ENCODE data around the gene RPS8. TPM values are rescaled to one million over a fixed set of nuclear protein-coding genes. Genes with fewer than 3 reads are reported as not detected.

The RPS8 gene
- total and polyA plus RNA-seq, 4 experiments from 2014 or later, result 778 to 2,811 (median 2,025) TPM

DNA sequence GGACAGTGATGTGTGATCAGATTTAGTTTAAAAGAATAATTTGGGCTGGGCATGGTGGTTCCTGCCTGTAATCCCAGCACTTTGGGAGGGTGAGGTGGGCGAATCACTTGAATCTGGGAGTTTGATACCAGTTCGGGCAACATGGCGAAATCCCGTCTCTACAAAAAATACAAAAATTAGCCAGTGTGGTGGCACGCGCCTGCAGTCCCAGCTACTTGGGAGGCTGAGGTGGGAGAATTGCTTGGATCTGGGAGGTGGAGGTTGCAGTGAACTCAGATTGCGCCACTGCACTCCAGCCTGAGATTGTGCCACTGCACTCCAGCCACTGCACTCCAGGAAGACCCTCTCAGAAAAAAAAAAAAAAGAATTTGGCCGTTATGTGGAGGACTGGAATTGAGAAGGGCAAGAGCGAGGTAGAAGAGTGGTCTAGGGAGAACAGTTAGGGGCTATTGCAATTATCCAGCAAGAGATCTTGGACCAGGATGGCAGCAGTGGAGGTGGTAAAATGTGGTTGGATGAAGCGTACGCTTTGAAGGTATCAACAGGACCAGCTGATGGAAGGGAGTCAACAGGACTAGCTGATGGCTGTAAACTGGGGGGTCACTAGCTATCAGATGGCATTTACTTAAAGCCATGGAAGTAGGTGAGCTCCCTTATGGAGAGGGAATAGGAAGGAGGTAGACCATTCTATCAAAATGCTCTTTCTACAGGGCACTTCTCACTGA is 42.6 kb downstream of the RPS8 start:
- peak overlapping the region; percentile 77 to 100 (median 81) for H3K27ac Mint-ChIP-seq
- no peaks in the 10 kb centered on the region for H3K36me3 ChIP-seq (ENCODE audit: insufficient read depth, low read length)
- POLR2A ChIA-PET (ENCODE audit: partially characterized antibody), result interaction anchor here (1.0 to 22.2 kb wide), 9 partner anchors 9 to 168 kb away, joined by 3 to 1564 read pairs (median 12); partner anchors contain the start of genes BTBD19, DYNLT4, EIF2B3 and PLK3
- H3K9me3 Mint-ChIP-seq, result peaks cover 0 to 3% (median 0%) of the 10 kb centered on the region in 8 donors
- no peak overlapping the region for H3K27ac ChIP-seq (ENCODE audit: low read depth, low read length)
- no peaks in the 10 kb centered on the region for H3K27me3 ChIP-seq (ENCODE audit: insufficient read depth, low read length)
- no peak overlapping the region for H3K4me3 ChIP-seq (ENCODE audit: low read length in 2 of 2)
- CTCF ChIA-PET (ENCODE audit: partially characterized antibody), result interaction anchor here (1.9 to 7.3 kb wide), 4 partner anchors 13 to 86 kb away, joined by 6 to 174 read pairs (median 10); partner anchors contain the start of genes BTBD19, DYNLT4, PLK3 and RNU5D-1
- peak in 1 of 5 donors; percentile 27 for DNase-seq
- no peaks in the 10 kb centered on the region for H3K27me3 Mint-ChIP-seq
- intact Hi-C loops (cut with micrococcal nuclease), result no loop called here
- H3K36me3 Mint-ChIP-seq, result peaks cover 0 to 8% of the 10 kb centered on the region in 2 donors
- H3K4me1 Mint-ChIP-seq, result peaks cover 24 to 68% (median 44%) of the 10 kb centered on the region in 4 donors
- H3K4me3 Mint-ChIP-seq, result peak overlapping the region; percentile 29 to 95 (median 72)
- H3K9me3 ChIP-seq (ENCODE audit: control insufficient read depth in 1 of 2, low read length in 2 of 2), result no peaks in the 10 kb centered on the region
- H3K4me1 ChIP-seq (ENCODE audit: insufficient read depth, low read length), result peaks cover 49% of the 10 kb centered on the region

GRCh38 chr1:44819196-44819607 is 43.9 kb downstream of the RPS8 start:
- POLR2A ChIA-PET (ENCODE audit: partially characterized antibody), result interaction anchor here (0.6 to 22.2 kb wide), 22 partner anchors 10 to 521 kb away, joined by 3 to 1564 read pairs (median 6); partner anchors contain the start of genes BTBD19, DYNLT4, EIF2B3 and HECTD3
- H3K27me3 Mint-ChIP-seq, result no peaks in the 10 kb centered on the region
- H3K27ac Mint-ChIP-seq, result peak overlapping the region; percentile 100
- H3K36me3 Mint-ChIP-seq, result peaks cover 0 to 5% of the 10 kb centered on the region in 2 donors
- DNase-seq, result no peak
- Histone ChIP-seq H3K9me3 (ENCODE audit: control insufficient read depth in 1 of 2, low read length in 2 of 2) (no peaks in the 10 kb centered on the region), H3K4me1 (ENCODE audit: insufficient read depth, low read length) (peaks cover 39% of the 10 kb centered on the region), H3K4me3 (ENCODE audit: low read length in 2 of 2) (peak overlapping the region; percentile 69 to 86), H3K27ac (ENCODE audit: low read depth, low read length) (peak overlapping the region; percentile 88), H3K36me3 (ENCODE audit: insufficient read depth, low read length) (no peaks in the 10 kb centered on the region), H3K27me3 (ENCODE audit: insufficient read depth, low read length) (no peaks in the 10 kb centered on the region)
- peak overlapping the region; percentile 91 to 96 (median 95) for H3K4me3 Mint-ChIP-seq
- intact Hi-C loops (cut with micrococcal nuclease), result loop anchor here (1.0 kb wide), 2 partner anchors 10 to 17 kb away; no protein-coding TSS in a partner anchor
- peaks cover 22 to 60% (median 38%) of the 10 kb centered on the region in 4 donors for H3K4me1 Mint-ChIP-seq
- peaks cover 0 to 3% (median 0%) of the 10 kb centered on the region in 8 donors for H3K9me3 Mint-ChIP-seq
- CTCF ChIA-PET (ENCODE audit: partially characterized antibody), result interaction anchor here (0.8 to 7.3 kb wide), 9 partner anchors 14 to 96 kb away, joined by 3 to 174 read pairs (median 5); partner anchors contain the start of genes BEST4, BTBD19, DYNLT4 and PLK3

DNA sequence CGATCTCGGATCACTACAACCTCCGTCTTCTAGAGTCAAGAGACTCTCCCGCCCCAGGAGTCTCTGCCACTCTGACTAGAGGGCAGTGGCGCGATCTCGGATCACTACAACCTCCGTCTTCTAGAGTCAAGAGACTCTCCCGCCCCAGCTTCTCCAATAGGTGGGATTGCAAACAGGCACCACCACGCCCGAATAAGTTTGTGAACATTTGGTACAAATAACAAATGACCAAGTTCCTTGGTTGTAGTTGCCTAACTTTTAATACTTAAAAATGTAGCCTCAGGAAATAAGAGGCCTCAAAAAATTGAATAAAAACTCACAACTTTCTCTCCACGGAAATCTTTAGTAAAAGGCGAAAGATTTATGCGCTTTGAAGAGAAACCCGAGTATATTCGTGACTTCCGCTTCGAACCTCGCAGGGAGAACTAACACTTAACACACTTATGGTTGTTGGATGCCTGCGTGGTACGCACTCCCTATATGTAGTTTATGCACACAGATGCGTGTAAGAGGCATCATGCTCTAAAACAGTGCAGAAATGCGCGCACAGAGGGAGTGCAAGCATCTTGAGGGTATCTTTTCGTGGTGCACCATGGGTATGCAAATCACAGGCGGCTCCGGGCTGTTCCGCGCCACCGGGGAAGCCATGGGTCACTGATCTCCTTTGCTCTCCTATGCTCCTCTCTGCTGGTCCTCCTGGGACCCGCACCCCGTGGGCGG is 44.4 kb downstream of the RPS8 start:
- Mint-ChIP-seq H3K27ac (peak overlapping the region; percentile 100), H3K36me3 (peaks cover 0 to 5% of the 10 kb centered on the region in 2 donors), H3K4me3 (peak overlapping the region; percentile 91 to 96 (median 95)), H3K9me3 (peaks cover 0 to 1% (median 0%) of the 10 kb centered on the region in 8 donors), H3K4me1 (peaks cover 22 to 57% (median 35%) of the 10 kb centered on the region in 4 donors), H3K27me3 (no peaks in the 10 kb centered on the region)
- DNase-seq, result peak; percentile 83 to 90 (median 88)
- peaks cover 33% of the 10 kb centered on the region for H3K4me1 ChIP-seq (ENCODE audit: insufficient read depth, low read length)
- H3K27ac ChIP-seq (ENCODE audit: low read depth, low read length), result peak overlapping the region; percentile 88
- H3K4me3 ChIP-seq (ENCODE audit: low read length in 2 of 2), result peak overlapping the region; percentile 74 to 86
- POLR2A ChIA-PET (ENCODE audit: partially characterized antibody), result interaction anchor here (0.6 to 22.2 kb wide), 30 partner anchors 10 to 866 kb away, joined by 3 to 1564 read pairs (median 6); partner anchors contain the start of genes BEST4, BTBD19, DYNLT4 and EIF2B3
- CTCF ChIA-PET (ENCODE audit: partially characterized antibody), result interaction anchor here (0.8 to 7.3 kb wide), 12 partner anchors 13 to 483 kb away, joined by 3 to 174 read pairs (median 4); partner anchors contain the start of genes BEST4, BTBD19, DYNLT4 and PLK3
- H3K9me3 ChIP-seq (ENCODE audit: control insufficient read depth in 1 of 2, low read length in 2 of 2), result no peaks in the 10 kb centered on the region
- intact Hi-C loops (cut with micrococcal nuclease), result loop anchor here (1.0 to 2.0 kb wide), 4 partner anchors 10 to 88 kb away; partner anchors contain the start of gene RNU5D-1
- H3K36me3 ChIP-seq (ENCODE audit: insufficient read depth, low read length), result no peaks in the 10 kb centered on the region
- H3K27me3 ChIP-seq (ENCODE audit: insufficient read depth, low read length), result no peaks in the 10 kb centered on the region

DNA sequence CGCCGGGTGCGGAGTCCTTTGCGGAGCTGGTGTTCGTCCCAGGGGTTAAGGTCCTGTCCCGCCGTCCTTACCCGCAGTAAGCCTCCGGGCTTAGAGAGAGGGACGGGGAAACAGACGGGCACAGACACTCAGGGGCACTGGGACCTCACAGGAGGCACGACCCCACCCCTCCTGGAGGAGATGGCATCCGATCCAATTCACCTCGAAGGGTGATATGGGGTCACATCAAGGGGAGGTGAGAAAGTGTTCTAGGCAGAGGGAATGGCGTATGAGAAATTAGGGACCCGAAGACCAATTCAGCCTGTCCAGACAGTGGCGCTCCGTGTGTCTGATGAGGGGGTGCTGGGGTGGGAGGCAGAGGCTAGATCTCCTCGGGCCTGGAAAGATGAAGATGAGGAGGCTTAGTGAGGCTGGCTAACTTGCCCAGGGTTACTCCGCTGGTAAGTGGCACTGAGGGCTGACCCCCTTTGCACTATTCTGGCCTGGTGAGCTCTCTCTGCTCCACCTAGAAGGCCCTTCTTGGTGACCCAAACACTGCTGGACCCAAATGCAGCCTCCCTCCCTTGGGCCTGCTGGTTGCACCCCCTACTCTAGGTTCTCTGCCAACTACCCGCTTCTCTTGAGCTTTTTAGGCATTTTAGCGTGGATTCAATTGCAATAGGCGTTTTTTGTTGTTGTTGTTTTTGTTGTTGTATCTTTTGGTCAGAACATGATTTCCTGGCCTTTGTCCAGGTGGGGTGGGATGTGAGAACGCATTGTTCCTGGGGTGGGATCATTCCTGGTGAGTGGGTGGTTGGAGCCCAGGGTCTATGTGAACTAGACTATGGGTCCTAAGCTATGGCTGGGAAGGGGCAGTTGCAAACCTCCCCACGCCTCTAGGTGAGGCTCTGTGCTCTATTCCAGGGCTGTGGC is 45.2 kb downstream of the RPS8 start:
- ChIA-PET POLR2A (ENCODE audit: partially characterized antibody) (interaction anchor here (0.6 to 22.2 kb wide), 20 partner anchors 9 to 865 kb away, joined by 3 to 1564 read pairs (median 7); partner anchors contain the start of genes BEST4, BTBD19, DYNLT4 and EIF2B3), CTCF (ENCODE audit: partially characterized antibody) (interaction anchor here (0.5 to 7.3 kb wide), 7 partner anchors 12 to 482 kb away, joined by 3 to 174 read pairs (median 3); partner anchors contain the start of genes BTBD19, DYNLT4 and PLK3)
- Mint-ChIP-seq H3K4me1 (peaks cover 17 to 48% (median 29%) of the 10 kb centered on the region in 4 donors), H3K36me3 (peaks cover 0 to 5% of the 10 kb centered on the region in 2 donors), H3K4me3 (peak overlapping the region; percentile 91 to 96 (median 95)), H3K27me3 (no peaks in the 10 kb centered on the region), H3K9me3 (no peaks in the 10 kb centered on the region), H3K27ac (peak overlapping the region; percentile 100)
- intact Hi-C loops (cut with micrococcal nuclease), result loop anchor here (1.0 to 2.0 kb wide), 2 partner anchors 16 to 89 kb away; partner anchors contain the start of gene RNU5D-1
- Histone ChIP-seq H3K9me3 (ENCODE audit: control insufficient read depth in 1 of 2, low read length in 2 of 2) (no peaks in the 10 kb centered on the region), H3K36me3 (ENCODE audit: insufficient read depth, low read length) (no peaks in the 10 kb centered on the region), H3K27ac (ENCODE audit: low read depth, low read length) (peak overlapping the region; percentile 88), H3K4me1 (ENCODE audit: insufficient read depth, low read length) (peaks cover 31% of the 10 kb centered on the region), H3K27me3 (ENCODE audit: insufficient read depth, low read length) (no peaks in the 10 kb centered on the region), H3K4me3 (ENCODE audit: low read length in 2 of 2) (peak overlapping the region; percentile 74 to 86)
- DNase-seq, result peak in 1 of 5 donors; percentile 19

DNA sequence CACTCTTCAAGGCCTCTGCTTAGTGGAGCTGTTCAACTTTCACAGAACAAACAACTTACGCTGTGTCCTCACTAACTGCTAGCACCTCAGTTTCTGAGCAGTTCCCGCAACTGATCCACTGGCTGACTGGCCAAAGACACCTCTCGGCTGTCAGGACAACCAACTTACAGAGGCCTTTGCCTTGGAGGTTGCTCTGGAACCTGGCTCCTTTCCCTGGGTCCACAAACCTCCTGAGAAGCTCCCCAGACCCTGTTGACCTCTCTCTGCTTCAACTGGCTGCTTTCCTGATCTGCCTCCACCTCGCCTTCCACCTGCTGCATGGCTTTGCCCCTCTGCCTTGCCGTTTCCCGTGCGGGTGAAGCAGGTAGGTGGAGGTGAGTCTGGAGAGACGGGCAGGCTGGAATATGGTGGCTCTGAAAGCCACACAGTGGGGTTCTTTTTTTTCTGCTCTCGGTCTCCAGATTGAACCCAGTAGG is 45.9 kb downstream of the RPS8 start:
- intact Hi-C loops (cut with micrococcal nuclease), result loop anchor here (2.0 kb wide), 1 partner anchor 16 kb away; no protein-coding TSS in a partner anchor
- Histone ChIP-seq H3K27ac (ENCODE audit: low read depth, low read length) (no peak overlapping the region), H3K4me3 (ENCODE audit: low read length in 2 of 2) (no peak overlapping the region), H3K9me3 (ENCODE audit: control insufficient read depth in 1 of 2, low read length in 2 of 2) (no peaks in the 10 kb centered on the region), H3K4me1 (ENCODE audit: insufficient read depth, low read length) (peaks cover 31% of the 10 kb centered on the region), H3K36me3 (ENCODE audit: insufficient read depth, low read length) (no peaks in the 10 kb centered on the region), H3K27me3 (ENCODE audit: insufficient read depth, low read length) (no peaks in the 10 kb centered on the region)
- DNase-seq, result peak in 1 of 5 donors; percentile 23
- CTCF ChIA-PET (ENCODE audit: partially characterized antibody), result interaction anchor here (0.7 to 7.3 kb wide), 7 partner anchors 15 to 484 kb away, joined by 3 to 174 read pairs (median 6); partner anchors contain the start of genes BTBD19, DYNLT4 and PLK3
- Mint-ChIP-seq H3K4me3 (peak overlapping the region; percentile 27 to 96 (median 95)), H3K27me3 (no peaks in the 10 kb centered on the region), H3K27ac (peak overlapping the region in 6 of 7 donors; percentile 38 to 100 (median 100)), H3K36me3 (peaks cover 0 to 5% of the 10 kb centered on the region in 2 donors), H3K9me3 (no peaks in the 10 kb centered on the region), H3K4me1 (peaks cover 17 to 44% (median 28%) of the 10 kb centered on the region in 4 donors)
- POLR2A ChIA-PET (ENCODE audit: partially characterized antibody), result interaction anchor here (0.6 to 22.2 kb wide), 15 partner anchors 8 to 865 kb away, joined by 3 to 1564 read pairs (median 8); partner anchors contain the start of genes BEST4, BTBD19, DYNLT4 and GPBP1L1
